Activated B cell treated with CpG ODN at 0.5 μM for 24 hours (primary cell): Measurements from ENCODE around the gene EXOSC2. TPM values are rescaled to one million over a fixed set of nuclear protein-coding genes. Genes with fewer than 3 reads are reported as not detected.

Source experiments
- ATAC-seq: fragments of 200-7000 bp; cut with Tn5 transposase; one replicate; pipeline ENCODE4 v1.10.0; 2021; ENCODE audit warnings: low read depth, mild to moderate bottlenecking, moderate library complexity
- CTCF ChIA-PET: fragments of 350-600 bp; sonication (Branson Sonifier 250); formaldehyde crosslinking; loops from one replicate; lab custom pipeline; 2021; ENCODE audit warnings: antibody characterized with exemption; lab: Charles Lee
- POLR2A ChIA-PET: fragments of 350-600 bp; sonication (Branson Sonifier 250); formaldehyde crosslinking; loops from one replicate; lab custom pipeline; 2021; ENCODE audit warnings: antibody characterized with exemption; lab: Charles Lee
- DNase-seq: peaks from one replicate; pipeline ENCODE4 v3.0.0; 2022
- H3K27ac Mint-ChIP-seq: one replicate; pipeline ENCODE4 v1.8.0; 2020; ENCODE audit warnings: mixed read lengths
- H3K27me3 Mint-ChIP-seq: one replicate; pipeline ENCODE4 v1.8.0; 2021; ENCODE audit warnings: mixed read lengths
- H3K36me3 Mint-ChIP-seq: one replicate; pipeline ENCODE4 v1.8.0; 2021; ENCODE audit warnings: low read depth, mixed read lengths
- H3K4me1 Mint-ChIP-seq: one replicate; pipeline ENCODE4 v1.8.0; 2021; ENCODE audit warnings: mixed read lengths
- H3K4me3 Mint-ChIP-seq: one replicate; pipeline ENCODE4 v1.8.0; 2020; ENCODE audit warnings: mild to moderate bottlenecking, mixed read lengths
- H3K9me3 Mint-ChIP-seq: one replicate; pipeline ENCODE4 v1.8.0; 2020; ENCODE audit warnings: mixed read lengths
- intact Hi-C: fragments of 100-400 bp; cut with micrococcal nuclease; formaldehyde crosslinking; loops from one replicate; pipeline ENCODE4 v1.15.1; 2024
- total RNA-seq: library from RNA; stranded (reverse); gene quantifications from 2 replicates; pipeline ENCODE4 v1.2.3, GENCODE V29; 2022
- TF ChIP-seq, protein P1 (sequence below): fragments of 200-600 bp; IDR thresholded peaks from one replicate; pipeline ENCODE4 v1.8.0; 2022; ENCODE audit warnings: antibody characterized with exemption, mild to moderate bottlenecking

Gene EXOSC2
- total RNA-seq, 1 donor from 2014 or later = 54.8 TPM

DNA sequence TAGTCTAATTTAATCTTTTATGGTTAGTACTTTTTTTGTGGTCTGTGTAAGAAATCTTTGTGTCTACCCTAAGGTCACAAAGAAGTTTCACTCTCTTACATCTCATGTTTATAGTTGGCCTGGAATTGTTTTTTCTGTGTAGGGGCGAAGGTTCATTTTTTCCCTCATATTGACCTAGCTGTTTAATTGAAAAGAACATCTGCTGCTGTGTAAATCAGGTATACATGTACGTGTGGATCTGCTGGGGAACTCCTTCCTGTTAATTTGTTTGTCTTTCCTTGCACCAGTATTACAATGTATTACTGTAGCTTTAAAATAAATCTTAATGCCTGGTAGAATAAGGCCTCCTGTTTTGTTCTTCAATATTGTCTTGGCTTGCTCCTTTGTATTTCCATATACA, 37.8 kb downstream of the EXOSC2 start:
- Mint-ChIP-seq H3K36me3 (peaks cover 4% of the 10 kb centered on the region), H3K9me3 (no peaks in the 10 kb centered on the region), H3K4me1 (peaks cover 4% of the 10 kb centered on the region), H3K4me3 (no peak overlapping the region), H3K27ac (no peak overlapping the region), H3K27me3 (no peaks in the 10 kb centered on the region)
- intact Hi-C loops = no loop called here
- ATAC-seq (no peak), DNase-seq (no peak)
- POLR2A ChIA-PET = interaction anchor here (0.7 kb wide), 1 partner anchor 49 kb away, joined by 11 read pairs; no protein-coding TSS in a partner anchor
- TF ChIP-seq, protein P1, sequence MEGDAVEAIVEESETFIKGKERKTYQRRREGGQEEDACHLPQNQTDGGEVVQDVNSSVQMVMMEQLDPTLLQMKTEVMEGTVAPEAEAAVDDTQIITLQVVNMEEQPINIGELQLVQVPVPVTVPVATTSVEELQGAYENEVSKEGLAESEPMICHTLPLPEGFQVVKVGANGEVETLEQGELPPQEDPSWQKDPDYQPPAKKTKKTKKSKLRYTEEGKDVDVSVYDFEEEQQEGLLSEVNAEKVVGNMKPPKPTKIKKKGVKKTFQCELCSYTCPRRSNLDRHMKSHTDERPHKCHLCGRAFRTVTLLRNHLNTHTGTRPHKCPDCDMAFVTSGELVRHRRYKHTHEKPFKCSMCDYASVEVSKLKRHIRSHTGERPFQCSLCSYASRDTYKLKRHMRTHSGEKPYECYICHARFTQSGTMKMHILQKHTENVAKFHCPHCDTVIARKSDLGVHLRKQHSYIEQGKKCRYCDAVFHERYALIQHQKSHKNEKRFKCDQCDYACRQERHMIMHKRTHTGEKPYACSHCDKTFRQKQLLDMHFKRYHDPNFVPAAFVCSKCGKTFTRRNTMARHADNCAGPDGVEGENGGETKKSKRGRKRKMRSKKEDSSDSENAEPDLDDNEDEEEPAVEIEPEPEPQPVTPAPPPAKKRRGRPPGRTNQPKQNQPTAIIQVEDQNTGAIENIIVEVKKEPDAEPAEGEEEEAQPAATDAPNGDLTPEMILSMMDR = no peak
- CTCF ChIA-PET = interaction anchor here (0.8 to 1.9 kb wide), 3 partner anchors 17 to 30 kb away, joined by 3 to 4 read pairs (median 3); no protein-coding TSS in a partner anchor

DNA sequence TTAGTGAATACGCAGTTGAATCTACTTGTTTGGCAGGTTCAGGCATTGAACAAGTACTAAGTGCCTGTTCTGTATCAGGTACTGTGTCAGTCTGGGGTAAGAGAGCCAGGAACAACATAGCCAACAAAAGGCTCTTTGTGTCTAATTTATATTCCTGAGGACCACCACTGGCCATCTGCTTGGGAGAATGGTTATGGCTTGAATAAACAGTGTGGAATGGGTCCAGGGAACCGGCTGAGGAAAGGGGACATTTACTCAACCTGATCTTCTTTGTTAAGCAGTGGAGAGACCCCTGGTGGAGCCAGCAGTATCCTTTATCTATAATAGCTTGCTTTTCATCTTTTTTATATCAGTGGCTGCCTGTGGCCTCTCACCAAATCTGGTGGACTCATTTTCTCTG, 38.6 kb downstream of the EXOSC2 start:
- TF ChIP-seq, protein P1 = no peak
- Mint-ChIP-seq H3K27ac (no peak overlapping the region), H3K4me3 (no peak overlapping the region), H3K36me3 (peaks cover 4% of the 10 kb centered on the region), H3K27me3 (no peaks in the 10 kb centered on the region), H3K4me1 (peaks cover 4% of the 10 kb centered on the region), H3K9me3 (no peaks in the 10 kb centered on the region)
- ChIA-PET POLR2A (no interaction called here), CTCF (interaction anchor here (0.7 to 1.9 kb wide), 5 partner anchors 17 to 39 kb away, joined by 3 to 4 read pairs (median 3); partner anchors contain the start of gene EXOSC2)
- intact Hi-C loops = no loop called here
- no peak for DNase-seq
- ATAC-seq = no peak

DNA sequence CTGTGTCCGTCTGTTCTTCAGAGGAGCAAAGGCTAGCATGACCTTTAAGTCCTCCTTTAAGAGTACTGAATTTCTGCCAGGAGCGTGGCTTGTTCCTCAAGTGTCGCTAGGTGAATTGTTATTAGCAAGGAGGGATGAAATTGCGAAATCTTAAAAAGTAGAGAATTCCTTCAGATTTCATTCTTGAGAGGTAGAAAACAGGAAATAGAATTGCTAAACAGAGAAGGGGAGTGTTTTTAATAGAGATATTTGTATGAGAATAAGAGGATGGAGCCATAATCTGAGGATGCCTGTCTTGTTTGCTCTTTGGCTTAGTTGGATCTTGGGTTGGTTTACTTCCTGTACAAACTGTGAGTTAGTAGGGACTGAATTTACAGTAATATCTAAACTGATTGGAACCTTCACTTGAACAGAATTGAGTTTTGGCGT, 39.2 kb downstream of the EXOSC2 start:
- no peak overlapping the region for H3K4me3 Mint-ChIP-seq
- intact Hi-C loops = no loop called here
- H3K27ac Mint-ChIP-seq = no peak overlapping the region
- TF ChIP-seq, protein P1 = no peak
- peaks cover 4% of the 10 kb centered on the region for H3K4me1 Mint-ChIP-seq
- H3K27me3 Mint-ChIP-seq = no peaks in the 10 kb centered on the region
- DNase-seq = no peak
- no peaks in the 10 kb centered on the region for H3K9me3 Mint-ChIP-seq
- ChIA-PET POLR2A (no interaction called here), CTCF (interaction anchor here (0.7 to 1.9 kb wide), 4 partner anchors 24 to 39 kb away, joined by 3 to 4 read pairs (median 4); partner anchors contain the start of gene EXOSC2)
- peaks cover 4% of the 10 kb centered on the region for H3K36me3 Mint-ChIP-seq
- ATAC-seq = no peak

DNA sequence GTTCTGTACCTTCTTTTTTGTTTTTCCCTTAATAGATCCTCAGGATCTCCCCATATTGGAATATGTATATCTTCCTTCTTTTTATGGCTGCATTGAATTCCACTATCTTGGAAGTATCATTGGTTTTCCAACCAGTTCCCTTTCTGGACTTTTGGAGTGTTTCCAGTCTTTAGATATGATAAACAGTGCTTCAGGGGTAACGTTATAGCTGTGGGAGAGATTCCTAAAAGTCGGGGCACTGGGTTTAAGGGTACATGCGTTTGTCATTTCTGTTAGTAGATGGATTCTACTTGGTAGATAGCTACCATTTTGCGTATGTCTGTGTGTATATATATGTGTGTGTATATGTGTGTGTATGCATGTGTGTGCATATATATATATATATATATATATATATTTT, 42.0 kb downstream of the EXOSC2 start:
- intact Hi-C loops = no loop called here

DNA sequence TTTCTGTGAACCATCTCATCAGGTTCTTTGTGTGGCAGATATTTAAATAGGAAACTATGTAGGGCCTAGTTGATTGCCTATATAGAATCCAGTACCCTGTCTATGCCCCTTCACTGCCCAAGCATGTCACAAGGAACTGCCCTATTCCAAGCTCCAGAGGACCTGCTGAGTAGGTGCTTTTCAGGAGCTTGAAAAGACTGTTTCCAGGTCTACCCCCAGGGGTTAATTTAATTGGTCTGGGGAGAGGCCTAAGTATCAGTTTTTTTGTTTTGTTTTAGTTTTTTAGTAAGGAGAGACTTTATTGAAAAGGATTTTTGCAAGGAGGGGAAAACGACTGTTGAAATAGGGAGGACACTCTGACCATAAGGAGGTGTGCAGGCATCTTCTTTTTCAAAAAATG, 43.3 kb downstream of the EXOSC2 start:
- peaks cover 10% of the 10 kb centered on the region for H3K36me3 Mint-ChIP-seq
- TF ChIP-seq, protein P1 = no peak
- H3K4me3 Mint-ChIP-seq = no peak overlapping the region
- intact Hi-C loops = no loop called here
- H3K27ac Mint-ChIP-seq = no peak overlapping the region
- peaks cover 6% of the 10 kb centered on the region for H3K4me1 Mint-ChIP-seq
- no peaks in the 10 kb centered on the region for H3K9me3 Mint-ChIP-seq
- CTCF ChIA-PET = no interaction called here
- POLR2A ChIA-PET = no interaction called here
- no peaks in the 10 kb centered on the region for H3K27me3 Mint-ChIP-seq
- no peak for ATAC-seq
- no peak for DNase-seq

More for the DNA sequence above, 42.0 kb downstream of the EXOSC2 start:
- POLR2A ChIA-PET = no interaction called here
- Mint-ChIP-seq H3K36me3 (peaks cover 7% of the 10 kb centered on the region), H3K4me1 (peaks cover 6% of the 10 kb centered on the region), H3K27me3 (no peaks in the 10 kb centered on the region), H3K4me3 (no peak overlapping the region), H3K9me3 (no peaks in the 10 kb centered on the region), H3K27ac (no peak overlapping the region)
- CTCF ChIA-PET = no interaction called here
- DNase-seq = no peak
- TF ChIP-seq, protein P1 = no peak
- ATAC-seq = no peak
